HEK293T (cell line): ENCODE data around the gene RFX4.

ENCODE experiments used
- CTBP1 ChIP-seq: fragments of 450-650 bp; IDR thresholded peaks from 2 replicates; pipeline ENCODE4 v1.6.1; 2016; ENCODE audit warnings: borderline replicate concordance
- ELF4 ChIP-seq: fragments of 450-650 bp; IDR thresholded peaks from 2 replicates; pipeline ENCODE4 v1.6.1; 2017; ENCODE audit warnings: antibody characterized with exemption
- FOXK2 ChIP-seq: fragments of 450-650 bp; IDR thresholded peaks from 2 replicates; pipeline ENCODE4 v1.6.1; 2016; ENCODE audit warnings: mild to moderate bottlenecking
- SUZ12 ChIP-seq: fragments of 450-650 bp; IDR thresholded peaks from 2 replicates; pipeline ENCODE4 v1.6.1; 2016; ENCODE audit warnings: mild to moderate bottlenecking
- TARDBP ChIP-seq: fragments of 450-650 bp; IDR thresholded peaks from 2 replicates; pipeline ENCODE4 v1.6.1; 2016
- TF ChIP-seq, protein P1 (sequence below): fragments of 450-650 bp; IDR thresholded peaks from 2 replicates; pipeline ENCODE4 v1.6.1; 2016

DNA sequence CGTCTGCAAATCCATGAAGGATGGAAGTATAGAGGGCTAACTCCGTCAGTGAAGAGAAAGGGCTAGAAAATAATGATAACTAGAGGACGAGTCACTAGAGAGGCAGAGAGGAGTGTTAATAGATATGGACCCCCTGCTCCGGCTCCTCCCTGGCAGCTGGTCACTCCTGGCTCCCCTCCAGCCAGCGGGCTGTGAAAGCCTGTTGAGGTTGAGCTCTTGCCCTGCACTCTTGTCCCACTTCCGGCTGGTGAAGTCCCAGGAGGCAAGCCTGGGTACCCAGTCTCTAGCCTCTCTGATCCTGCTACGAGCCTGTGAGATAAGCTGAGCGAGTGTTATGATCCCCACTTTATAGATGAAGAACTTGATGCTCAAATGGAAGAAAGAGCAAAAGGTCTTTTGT is 90.3 kb downstream of the RFX4 start:
- no peak for TF ChIP-seq ELF4
- TF ChIP-seq, protein P1, sequence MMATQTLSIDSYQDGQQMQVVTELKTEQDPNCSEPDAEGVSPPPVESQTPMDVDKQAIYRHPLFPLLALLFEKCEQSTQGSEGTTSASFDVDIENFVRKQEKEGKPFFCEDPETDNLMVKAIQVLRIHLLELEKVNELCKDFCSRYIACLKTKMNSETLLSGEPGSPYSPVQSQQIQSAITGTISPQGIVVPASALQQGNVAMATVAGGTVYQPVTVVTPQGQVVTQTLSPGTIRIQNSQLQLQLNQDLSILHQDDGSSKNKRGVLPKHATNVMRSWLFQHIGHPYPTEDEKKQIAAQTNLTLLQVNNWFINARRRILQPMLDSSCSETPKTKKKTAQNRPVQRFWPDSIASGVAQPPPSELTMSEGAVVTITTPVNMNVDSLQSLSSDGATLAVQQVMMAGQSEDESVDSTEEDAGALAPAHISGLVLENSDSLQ: no peak
- TF ChIP-seq SUZ12: no peak
- TF ChIP-seq FOXK2: no peak
- no peak for TF ChIP-seq CTBP1
- no peak for TF ChIP-seq TARDBP
